Muscle of arm (tissue), 14 donors: Measurements from ENCODE around the gene HDAC7. TPM values are rescaled to one million over a fixed set of nuclear protein-coding genes. Genes with fewer than 3 reads are reported as not detected.

Source experiments
- DNase-seq: peaks from one replicate; pipeline ENCODE4 v3.0.0-alpha.2; 2013
- long read RNA-seq, 11 donors: transcript quantifications; one replicate each; lab custom pipeline, GENCODE V29; 2026
- polyA plus RNA-seq, 12 donors: library from polyadenylated mRNA; unstranded; fragments of 120-200 nt; gene quantifications; one replicate each; pipeline ENCODE4 v1.2.1, GENCODE V29; 2013; ENCODE audit not compliant: insufficient read length in 12 of 12

The HDAC7 gene
- polyA plus RNA-seq = 100 to 1,000 TPM in 1 of 12 donors, 10 to 100 TPM in 10, not detected in 1; 46.9 to 128 (median 60.7) TPM
- long read RNA-seq, donor 1, partial matches to known transcripts = 11 of 12 reads
- long read RNA-seq, donor 1, other reads (novel, unspliced or antisense) = 0 of 12 reads
- long read RNA-seq, donor 2, partial matches to known transcripts = 0 of 2 reads
- long read RNA-seq, donor 2, other reads (novel, unspliced or antisense) = 0 of 2 reads
- long read RNA-seq, donor 3, partial matches to known transcripts = 0 of 3 reads
- long read RNA-seq, donor 3, other reads (novel, unspliced or antisense) = 0 of 3 reads
- long read RNA-seq, donor 4, full-length matches to known transcripts = 2 of 11 reads
- long read RNA-seq, donor 4, partial matches to known transcripts = 9 of 11 reads
- long read RNA-seq, donor 4, other reads (novel, unspliced or antisense) = 0 of 11 reads
- long read RNA-seq, donor 5 = 0 reads
- long read RNA-seq, donor 6, partial matches to known transcripts = 8 of 10 reads
- long read RNA-seq, donor 6, other reads (novel, unspliced or antisense) = 0 of 10 reads
- long read RNA-seq, donor 7, full-length matches to known transcripts = 2 of 2 reads
- long read RNA-seq, donor 7, partial matches to known transcripts = 0 of 2 reads
- long read RNA-seq, donor 7, other reads (novel, unspliced or antisense) = 0 of 2 reads
- long read RNA-seq, donor 8, full-length matches to known transcripts = 4 of 17 reads
- long read RNA-seq, donor 8, partial matches to known transcripts = 13 of 17 reads
- long read RNA-seq, donor 8, other reads (novel, unspliced or antisense) = 0 of 17 reads
- long read RNA-seq, donor 9, full-length matches to known transcripts = 1 of 1 reads
- long read RNA-seq, donor 9, partial matches to known transcripts = 0 of 1 reads
- long read RNA-seq, donor 9, other reads (novel, unspliced or antisense) = 0 of 1 reads
- long read RNA-seq, donor 10, full-length matches to known transcripts = 4 of 4 reads
- long read RNA-seq, donor 10, partial matches to known transcripts = 0 of 4 reads
- long read RNA-seq, donor 10, other reads (novel, unspliced or antisense) = 0 of 4 reads
- long read RNA-seq, donor 11, partial matches to known transcripts = 0 of 1 reads
- long read RNA-seq, donor 11, other reads (novel, unspliced or antisense) = 0 of 1 reads

DNA sequence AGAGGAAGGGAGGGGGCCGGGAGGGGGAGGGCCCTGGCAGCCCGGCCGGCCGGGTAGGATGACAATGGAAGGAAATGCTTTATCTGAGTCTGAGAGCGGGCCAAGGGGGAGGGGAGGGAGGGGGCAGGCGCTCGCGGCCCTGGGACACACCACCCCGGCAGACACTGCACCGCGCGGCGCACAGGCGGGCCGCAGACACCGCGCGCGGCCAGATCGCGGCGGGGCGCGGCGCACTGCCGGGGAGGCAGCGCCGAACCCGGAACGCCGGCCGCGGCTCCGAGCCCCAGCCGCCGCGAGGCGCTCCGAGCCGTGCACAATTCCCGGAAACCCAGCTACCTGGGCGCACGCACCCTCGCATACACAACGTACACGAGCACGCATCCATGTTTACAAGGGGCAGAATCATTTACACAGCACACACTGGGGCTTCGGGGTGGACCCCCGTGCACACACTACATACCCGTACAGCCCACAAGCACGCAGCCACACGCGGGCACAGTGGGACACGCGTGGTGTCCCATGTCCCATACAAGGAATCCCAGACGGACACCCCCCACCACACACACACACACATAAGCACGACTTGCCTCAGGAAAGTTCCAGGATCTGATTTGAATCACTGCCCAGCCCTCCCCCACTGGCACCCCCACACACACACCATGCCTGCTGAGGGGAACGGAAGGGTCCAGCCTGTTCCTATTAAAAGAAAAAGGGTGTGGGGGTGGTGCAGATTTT is at the start of gene HDAC7:
TSS of gene HDAC7 (minus strand) at position 8 of the 735 bp plus-strand sequence. CDS start 118 bp downstream, outside the sequence.
- peak; percentile 91 for DNase-seq

DNA sequence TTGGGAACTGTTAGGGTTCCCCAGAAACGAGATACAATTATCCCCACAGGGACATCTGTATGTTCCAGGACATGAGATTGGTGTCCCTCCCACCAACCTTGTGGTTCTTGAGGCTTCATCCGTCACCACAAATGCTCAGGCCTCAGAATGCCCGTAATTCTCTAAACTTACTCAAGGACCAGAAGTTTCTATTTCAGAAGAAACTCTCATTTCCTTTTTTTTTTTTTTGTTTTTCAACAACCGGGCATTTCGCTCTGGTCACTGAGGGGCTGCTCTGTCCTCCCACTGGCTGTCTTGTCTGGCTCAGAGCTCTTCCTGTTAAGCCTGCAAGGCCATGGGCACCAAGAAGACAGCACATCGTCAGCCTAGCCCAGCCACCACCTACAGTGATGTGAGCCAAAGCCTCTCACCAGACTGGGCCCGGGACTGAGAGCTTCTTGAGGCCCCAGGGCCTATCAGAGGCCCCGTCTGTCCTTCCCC is 48.9 kb upstream of the HDAC7 start:
- no peak for DNase-seq

DNA sequence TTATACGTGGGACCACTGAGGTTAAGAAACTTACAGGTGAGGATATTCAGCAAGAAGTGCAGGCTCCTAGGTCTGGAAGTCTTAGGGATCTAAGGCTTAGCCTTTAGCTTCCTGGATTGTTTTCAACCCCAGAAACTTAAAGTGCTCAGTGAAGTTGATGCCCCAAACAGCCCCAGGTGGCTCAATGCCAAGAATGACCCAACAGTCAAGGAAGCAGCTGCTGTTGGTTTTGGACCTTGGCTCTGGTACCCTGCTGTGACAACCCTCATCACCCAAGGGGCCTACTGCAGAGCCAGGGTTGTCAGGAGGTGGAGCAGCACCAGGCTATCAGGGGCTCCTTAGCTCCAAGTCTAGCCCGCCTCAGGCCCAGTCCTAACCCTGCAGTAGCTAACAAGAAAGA is 48.3 kb upstream of the HDAC7 start:
- no peak for DNase-seq

DNA sequence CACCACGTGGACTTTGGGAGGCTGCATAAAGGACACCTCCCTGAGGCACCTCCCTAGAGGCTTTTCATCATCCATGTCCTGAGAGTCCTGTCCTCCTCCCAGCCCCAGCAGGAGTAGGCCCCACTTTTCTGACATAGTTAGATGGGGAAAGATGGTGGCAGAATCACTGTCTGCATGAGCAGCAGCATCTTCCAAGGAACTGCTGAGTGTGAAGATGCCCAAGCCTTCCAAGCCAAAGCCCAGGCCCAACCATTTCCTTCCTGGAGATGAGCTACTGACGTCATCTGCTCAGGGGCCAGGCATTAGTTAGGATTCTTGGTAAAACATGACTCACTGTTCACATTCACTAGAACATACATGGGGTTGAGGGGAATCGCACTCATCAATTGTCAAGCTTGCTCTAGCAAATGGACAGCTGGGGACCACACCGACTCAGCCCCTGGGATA is 47.8 kb upstream of the HDAC7 start:
- no peak for DNase-seq

DNA sequence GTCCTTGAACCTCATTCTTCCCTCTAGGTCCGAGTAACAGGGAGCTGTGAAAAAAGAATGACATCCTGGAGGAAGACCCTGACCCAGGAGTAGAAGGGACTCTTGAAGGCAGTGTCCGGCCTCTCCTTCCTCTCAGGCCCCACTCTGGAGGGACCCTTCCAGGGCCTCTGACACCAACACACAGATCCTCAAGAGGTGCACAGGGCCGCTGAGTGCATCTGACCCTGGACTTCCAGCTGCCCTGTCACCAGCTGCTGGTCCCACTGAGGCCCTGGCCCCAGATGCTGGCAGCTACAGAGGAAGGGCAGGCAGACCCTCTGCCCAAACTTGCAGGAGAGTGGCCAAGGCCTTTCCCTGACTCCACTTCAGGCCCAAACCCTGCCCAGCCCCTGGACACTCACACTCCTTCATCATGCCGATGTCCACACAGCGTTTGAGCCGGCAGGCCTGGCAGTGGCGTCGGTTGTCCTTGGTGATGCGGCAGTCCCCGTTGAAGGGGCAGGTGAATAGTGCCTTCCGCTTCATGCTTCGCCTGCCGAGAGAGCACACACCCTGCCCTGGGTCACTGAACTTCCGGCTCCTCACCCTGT is 45.0 kb upstream of the HDAC7 start:
- no peak for DNase-seq

DNA sequence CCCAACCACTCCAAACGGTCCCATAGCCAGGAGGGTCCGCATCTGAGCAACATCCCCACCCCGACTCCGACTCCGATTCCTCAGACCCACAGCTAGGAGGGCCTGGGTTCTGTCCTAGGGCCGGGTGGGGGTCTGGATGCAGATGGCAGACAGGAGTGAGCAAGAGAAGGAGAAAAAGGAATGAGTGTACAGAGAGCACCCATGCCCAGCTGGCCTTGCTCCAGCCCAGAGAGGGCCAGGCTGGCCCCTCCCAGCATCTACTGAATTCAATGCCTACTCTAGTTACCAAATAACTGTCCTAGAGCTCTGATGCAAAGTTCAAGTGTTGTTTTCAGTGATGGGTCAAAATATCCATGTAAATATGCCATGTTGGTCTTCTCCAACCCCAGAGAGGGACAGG is 44.3 kb upstream of the HDAC7 start:
- no peak for DNase-seq

DNA sequence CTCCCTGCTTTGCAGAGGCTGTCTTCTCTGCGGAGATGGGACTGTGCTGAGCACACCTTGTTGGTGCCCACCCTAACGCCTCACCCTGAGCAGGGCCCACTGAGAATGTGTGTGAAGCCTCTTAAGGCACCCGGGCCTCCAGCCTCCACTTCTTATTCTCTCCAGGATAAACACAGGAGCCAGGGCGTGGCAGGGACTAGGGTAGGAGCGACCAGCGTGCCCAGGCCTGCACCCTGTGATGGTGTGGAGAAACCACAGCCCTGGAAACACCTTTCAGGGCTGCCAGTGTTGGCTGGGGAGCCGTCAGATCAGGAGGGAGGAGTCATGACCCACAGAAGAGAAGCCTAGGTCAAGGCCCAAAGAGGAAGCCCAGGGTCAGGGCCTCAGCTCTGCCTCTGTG is 43.8 kb upstream of the HDAC7 start:
- DNase-seq = no peak

DNA sequence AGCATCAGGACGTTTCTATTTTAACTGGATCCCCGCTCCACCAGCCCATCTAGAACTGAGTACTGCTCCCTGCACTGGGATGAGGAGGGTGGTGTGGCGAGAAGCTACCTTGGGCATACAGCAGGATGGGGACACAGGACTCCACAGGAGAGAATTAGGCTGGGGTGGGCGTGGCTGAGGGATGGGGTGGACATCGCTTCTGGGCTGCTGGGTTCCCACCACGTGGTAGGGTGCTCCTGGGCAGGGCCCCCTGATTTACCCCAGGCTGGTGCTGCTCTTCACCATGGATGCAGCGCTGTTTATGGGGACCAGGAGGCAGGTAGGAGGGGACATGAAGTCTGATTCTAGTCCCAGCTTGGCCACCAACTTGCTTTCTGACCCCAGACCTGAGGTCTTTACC is 43.2 kb upstream of the HDAC7 start:
- DNase-seq = no peak

DNA sequence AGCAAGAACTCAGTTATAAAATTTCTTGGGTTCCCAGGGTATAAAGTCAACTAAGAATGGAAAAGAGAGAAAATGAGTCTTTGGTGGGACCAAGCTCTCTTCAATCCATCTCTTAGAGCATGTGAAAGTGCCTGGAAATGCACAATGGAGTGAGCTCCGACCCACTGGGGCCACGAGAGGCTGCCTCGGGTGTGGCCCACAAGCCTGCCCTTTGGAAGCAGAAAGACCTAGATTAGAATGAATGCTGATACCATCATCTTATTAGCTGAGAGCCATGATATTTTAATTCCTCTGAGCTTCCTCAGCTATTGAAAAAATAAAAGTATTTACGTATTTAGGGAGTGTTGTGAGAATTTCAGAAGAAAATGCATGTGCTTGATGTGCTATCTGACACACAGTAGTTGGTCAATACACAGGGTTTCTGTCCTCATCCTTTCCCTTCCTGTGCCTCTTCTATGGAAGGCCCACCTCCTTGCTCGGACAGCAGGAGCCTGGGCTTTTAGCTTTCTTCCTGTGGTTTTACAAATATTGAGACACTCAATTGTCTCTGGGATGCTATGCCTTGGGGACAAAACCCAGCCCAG is 42.6 kb upstream of the HDAC7 start:
- DNase-seq = no peak

DNA sequence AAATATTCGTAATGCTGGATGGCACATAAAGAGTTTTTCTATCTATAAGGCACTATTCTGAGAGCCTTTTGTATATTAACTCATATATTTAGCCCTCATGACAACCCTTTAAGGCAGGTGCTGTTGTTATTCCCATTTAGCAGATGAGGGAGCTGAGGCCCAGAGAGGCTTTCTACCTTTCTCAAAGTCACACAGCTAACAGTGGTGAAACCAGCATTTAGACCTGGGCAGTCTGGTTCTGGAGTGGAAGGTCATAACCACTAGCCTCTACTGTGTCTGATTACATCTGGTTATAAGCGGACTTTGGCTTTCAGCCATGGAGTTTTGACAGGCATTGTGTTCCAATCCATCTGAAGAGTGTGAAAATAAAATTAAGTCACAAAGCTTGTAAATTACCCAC is 41.2 kb upstream of the HDAC7 start:
- DNase-seq = no peak

DNA sequence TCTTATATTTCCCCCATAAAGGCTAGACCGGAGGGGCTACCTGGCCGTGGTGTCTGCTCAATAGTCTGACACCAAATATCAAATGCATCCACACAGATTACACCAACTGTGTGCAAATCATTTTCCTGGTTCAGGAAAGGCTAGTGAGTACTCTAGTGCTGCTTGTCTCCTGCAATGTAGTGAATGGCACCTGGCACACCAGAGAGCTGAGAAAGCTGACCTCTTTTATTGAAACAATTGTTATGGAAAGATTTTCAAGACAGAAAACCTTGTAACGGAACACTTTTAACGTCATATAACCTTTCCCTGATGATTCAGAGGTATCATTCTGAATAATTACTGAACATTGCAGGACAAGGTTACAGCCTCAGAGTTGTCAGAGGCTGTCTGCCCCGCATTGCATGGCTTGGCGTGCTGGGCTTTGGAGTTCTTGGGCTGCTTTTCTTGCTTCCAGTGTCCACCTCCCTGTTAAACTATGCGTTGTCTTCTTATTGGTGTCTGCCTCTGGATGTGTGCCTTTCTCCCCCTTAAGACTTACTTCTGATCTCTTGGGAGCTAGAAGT is 40.7 kb upstream of the HDAC7 start:
- DNase-seq = no peak

DNA sequence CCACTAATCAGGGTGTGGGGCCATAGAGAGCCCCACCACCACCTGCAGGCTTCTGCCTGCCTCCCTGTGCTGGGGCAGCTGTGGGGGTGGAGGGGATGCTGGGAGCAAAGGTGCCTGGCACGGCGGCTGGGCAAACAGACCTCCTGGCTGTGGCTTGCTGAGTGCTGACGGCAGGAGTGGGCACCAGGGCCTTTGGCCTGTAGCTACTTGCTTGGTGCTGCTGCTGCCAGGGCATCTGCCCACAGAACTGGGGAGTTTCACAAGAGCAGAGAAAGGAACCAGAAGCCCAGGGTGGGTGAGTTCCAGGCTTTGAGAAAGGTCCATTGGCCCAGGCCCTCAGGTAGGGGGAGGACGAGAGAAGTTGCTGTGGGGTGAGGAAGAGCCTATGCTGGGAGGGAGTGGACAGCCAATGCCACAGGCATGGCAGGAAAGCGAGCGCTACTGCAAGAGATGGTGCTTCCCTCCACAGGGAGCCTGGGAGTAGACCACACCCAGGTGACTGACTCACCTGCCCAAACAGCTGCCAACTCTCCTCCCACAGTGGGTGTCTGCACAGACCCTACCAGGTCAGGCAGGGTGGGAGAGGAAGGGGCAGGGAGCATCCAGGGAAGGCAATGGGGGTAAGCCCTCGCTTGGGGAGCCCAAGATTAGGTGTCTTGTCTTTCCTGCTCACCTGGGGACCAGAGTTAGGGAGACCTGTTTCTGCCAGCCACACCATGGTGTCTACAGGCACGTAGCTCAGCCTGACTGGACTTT is 39.0 kb upstream of the HDAC7 start:
- DNase-seq = no peak

DNA sequence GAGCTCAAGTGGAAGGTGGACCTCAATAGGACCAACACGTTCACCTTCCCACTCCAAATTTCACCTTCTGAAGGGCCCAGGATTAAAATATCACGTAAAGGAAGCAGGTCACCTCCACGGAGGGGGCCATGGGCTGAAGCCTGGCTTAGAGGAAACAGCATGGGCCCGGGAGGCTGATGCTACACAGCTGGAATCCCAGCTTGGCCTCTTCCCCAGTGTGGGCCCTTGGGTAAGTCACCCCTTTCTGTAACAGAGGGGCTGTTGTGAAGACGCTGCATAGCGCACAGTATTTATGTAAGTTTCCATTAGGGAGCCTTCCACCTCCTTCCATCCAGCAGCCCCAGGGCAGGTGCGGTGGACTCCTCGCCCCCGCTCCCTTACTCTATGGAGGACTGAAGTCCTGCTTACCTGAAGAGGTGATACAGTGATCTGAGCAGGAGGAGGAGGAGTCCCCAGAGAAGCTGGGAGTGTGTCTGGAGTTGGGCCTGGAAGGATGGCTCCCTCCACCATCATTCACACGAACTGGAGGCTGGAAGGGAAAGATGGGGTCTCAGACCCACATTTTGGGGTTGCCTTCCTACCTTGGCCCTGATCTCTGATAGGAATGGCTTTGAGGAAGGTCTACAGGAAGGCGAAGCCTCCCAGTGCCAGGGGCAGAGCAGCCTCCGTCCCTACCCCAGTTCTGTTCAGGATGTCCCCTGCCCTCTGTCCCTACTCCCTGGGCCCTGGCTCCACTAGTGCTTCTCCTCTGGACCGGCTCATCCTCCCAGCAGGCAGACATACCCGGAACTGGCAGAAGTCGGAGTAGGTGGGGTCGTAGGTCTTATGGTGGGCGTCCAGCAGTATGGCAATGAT is 37.2 kb upstream of the HDAC7 start:
- no peak for DNase-seq

DNA sequence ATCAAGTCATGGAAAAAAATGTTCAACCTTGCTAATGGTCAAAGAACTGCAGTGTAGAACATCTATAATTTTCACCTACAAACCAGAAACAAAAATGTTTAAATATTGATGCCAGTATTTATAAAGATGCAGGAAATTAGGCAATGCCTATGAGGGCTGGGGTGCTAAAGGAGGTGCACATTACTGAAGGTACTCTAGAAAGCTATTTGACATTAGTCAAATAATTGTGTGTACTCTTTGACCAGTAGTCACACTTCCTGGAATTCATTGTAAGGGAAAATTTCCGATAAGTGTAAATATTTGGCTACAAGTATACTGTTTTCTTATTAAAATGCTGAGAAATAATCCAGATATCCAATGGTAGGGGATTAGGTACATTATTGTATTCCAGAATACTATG is 36.4 kb upstream of the HDAC7 start:
- DNase-seq = no peak

DNA sequence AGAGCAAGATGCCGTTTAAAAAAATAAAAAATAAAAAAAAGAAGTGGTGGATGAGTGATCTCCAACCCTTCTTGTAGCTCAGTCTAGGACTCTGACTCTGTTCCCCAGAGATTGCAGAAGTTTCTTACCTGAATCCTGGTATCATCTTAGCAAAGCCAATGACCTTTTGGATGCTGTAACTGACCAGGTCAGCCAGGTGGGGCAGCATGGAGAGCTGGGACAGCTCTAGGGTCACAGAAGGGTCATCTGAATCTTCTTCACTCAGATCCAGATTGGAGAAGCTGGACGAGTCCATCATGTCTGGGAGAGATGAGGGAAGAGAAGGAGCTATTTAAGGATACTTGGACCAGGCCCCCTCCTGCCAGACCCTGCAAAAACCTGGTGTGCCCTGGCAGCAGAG is 35.8 kb upstream of the HDAC7 start:
- no peak for DNase-seq

DNA sequence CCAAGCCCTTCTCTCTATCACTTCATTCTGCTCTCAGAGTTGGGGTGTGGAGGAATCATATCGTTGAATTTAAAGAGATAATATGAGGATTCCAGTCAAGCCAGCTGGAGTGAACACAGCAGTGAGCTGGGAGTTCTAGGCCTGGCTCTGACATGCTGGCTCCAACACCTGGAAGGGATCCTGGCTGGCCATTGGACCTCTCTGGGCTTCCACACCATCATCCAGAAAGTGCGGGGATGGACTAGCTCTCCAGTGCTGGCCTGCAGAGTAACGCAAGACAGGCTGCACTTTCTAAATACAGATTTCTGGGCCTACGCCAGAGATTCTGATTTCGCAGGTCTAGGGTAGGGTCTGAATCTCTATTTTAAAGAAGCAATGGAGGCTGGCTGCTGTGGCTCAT is 34.8 kb upstream of the HDAC7 start:
- no peak for DNase-seq

DNA sequence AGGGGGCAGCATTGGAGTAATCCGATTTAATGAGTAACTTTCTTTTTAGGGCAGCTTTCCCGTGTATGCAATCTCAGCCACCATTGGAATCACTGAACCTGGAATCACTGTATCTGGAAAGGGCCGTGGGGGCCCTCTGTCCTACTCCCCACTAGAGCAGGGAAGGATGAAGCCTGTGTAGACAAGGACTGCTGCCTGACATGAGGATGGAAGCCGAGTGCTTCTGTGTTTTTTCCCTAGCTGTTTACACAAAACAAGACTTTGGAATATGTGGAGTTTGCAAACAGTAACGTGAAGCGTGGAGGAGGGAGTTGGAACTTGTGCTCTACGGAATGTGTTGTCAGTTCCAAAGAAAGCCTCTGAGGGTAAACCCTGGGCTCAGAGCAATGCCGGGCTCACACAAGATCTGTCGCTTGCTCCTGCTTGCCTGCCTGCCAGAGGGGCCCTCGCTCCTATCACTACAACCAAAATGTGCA is 32.4 kb upstream of the HDAC7 start:
- peak; percentile 49 for DNase-seq

DNA sequence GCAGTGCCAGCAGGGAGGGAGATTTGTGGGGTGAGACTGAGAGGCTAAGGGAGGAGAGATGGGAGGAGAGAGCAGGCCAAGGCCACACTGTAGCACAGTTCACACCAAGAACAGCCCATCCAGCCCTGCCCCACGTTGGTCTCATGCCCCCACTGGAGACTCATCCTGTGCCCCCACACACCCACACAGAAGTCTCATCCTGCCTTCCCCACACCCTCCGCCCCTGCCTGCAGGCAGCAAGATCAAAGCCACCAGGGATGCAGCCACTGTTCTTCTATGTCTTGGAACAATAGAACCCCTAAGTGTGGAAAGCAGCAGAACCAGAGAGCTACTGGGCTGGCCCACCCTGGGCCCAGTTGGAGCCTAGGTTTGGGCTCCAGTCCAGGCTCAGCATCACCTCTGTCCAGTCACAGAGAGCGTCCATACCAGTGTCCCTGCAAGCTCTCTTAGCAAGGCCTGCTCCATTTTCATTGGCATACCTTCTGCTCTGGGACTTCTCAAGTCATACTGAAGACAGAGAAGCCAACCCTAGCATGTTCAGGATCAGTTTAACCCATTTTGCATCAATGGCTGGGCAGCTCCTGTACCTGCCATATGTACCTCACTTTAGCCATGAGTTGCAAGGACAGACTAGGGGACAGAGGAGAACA is 31.7 kb upstream of the HDAC7 start:
- no peak for DNase-seq
